ENCODE measurements around the gene NDUFB3.

GRCh38 chr2:201072201-201072530 is 365 bp downstream of the NDUFB3 start:
- TF ChIP-seq CTCF (IDR thresholded peaks at IDR 0.05): no peak
- TF ChIP-seq EP300 (IDR thresholded peaks at IDR 0.05): no peak
- no peak for TF ChIP-seq POLR2A (IDR thresholded peaks at IDR 0.05)
